NCI-H446 treated with DMSO at 0.1 percent for 48 hours (cell line): ENCODE data around the gene PPIE.

ENCODE experiments used
- DNase-seq: peaks from one replicate; lab custom pipeline; 2025; lab: John Stamatoyannopoulos, UW

PPIE gene

DNA sequence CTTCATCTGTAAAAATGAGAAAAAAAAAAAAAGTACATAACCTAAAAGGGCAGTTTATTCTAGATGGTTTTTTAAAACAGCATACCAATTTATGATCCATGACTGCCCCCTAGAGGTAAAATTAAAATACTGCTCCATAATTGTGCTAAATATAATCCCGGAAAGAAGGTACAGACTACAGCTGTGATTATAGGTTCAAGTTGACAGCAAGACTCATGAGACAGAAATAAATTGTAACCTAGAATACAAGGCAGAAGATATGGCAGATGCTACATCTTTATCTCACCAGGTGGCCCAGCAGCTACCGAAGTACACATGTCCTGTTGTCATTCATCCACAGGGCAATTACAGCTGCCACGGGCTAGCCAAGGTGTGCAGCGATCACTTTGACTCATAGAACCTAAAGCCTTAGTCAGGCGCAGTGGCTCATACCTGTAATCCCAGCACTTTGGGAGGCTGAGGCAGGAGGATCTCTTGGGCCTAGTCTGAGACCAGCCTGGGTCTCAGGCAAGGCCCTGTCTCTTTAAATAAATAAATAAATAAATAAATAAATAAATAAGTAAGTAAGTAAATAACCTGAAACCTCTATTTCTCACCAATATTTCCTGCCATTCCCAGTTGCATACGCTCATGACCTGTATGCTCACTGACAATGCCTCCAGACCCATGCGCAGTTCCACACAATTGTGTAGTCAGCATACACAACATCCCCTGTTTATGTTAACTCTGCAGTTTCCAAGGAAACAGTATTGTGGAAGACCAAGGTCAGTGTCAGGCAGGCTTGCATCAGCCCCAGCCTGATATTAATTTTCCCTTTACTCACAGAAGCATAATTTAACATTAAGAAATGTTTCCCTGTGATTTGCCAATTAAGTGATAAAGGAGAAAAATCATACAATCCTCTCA lies 18.3 kb upstream of the PPIE start:
- peak; percentile 52 for DNase-seq

DNA sequence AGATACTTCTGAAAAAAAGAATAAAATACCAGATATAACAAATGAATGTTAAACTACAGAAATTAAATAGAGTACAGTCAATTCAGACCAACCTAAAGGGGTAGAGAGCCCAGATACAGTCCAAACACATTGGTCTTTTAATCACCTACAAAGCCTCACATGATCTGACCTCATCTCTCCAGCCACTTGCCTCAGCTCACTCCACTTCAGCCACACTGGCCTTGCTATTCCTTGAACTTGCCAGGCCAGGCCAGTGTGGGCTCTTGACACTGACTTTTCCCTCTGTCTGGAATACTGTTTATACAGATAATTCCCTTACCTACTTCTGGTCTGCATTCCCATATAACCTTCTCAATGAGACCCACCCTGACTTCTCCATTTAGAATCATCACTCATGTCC lies 17.0 kb upstream of the PPIE start:
- no peak for DNase-seq

DNA sequence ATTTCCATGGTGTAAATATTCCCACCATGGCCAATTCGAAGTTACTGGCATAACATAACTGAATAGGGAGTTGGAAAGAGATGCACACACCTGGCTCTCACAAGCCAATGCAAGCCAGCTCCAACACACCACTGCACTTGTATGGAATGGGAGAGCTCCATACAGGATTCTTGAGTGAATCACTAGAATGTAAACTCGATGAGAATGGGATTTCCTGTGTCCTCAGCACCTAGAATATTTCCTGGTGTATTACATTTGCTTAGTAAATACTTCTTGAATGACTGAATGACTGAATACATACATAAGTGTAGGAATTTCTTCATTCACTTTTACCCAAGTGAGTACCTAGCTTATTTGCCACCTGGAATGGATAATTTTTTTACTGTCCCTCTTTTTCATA lies 16.2 kb upstream of the PPIE start:
- no peak for DNase-seq

DNA sequence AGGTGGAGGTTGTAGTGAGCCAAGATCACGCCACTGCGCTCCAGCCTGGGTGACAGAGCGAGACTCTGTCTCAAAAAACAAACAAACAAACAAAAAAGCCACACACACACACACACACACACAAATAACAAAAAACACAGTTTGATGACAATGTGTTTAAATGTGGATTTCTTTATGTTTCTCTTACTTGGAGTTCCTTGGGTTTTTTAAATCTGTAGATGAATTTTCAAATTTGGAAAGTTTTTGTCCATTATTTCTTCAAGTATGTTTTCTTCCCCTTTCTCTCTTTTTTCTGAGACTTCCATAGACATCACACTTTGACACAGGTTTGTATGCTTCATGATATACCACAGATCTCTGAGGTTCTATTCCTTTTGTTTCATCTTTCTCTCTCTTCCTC lies 12.1 kb upstream of the PPIE start:
- DNase-seq, result no peak

DNA sequence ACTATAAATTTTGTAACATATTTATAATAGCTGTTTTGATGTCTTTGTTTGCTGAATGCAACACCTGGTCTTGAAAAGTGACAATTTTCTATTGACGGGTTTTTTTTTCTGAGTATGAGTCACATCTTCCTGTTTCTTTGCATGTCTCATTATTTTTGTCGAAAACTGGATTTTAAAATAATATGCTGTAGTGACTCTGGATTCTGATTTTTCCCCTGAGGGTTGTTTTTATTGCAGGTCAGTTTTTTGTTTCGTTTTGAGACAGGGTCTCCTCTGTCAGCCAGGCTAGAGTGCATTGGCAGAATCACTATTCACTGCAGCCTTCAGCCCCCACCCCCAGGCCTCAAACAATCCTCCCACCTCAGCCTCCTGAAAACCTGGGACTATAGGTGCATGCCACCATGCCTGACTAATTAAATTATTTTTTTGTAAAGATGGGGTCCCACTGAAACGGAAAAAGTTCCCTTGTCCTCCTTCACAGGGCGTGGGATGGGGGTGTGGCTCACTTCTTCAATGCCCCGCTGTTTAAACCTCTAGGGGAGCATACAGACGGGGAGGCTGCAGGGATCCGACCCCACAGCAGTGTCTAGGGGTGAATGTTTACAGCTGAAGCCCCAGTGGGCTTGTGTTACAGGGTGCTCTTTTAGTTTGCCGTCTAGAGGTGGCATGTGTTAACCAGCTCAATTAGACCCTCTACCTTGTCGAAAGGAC lies 11.3 kb upstream of the PPIE start:
- DNase-seq, result no peak

DNA sequence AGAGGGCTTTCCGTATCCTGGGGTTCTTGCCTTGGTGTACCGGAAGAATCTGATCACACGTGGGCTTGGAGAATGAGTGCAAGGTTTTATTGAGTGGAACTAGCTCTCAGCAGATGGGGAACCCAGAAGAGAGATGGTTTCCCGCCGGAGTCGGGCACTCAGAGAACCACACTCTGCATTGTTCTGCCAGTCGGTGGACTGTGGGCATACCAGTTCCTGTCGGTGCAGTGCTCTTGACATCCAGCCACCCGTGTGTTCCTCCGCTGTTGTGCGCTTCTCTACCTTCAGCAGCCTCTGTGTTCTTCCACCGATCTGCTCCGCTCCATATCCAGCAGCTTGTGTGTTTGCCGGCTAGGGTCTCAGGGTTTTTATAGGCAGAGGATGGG lies 10.8 kb upstream of the PPIE start:
- DNase-seq, result no peak

DNA sequence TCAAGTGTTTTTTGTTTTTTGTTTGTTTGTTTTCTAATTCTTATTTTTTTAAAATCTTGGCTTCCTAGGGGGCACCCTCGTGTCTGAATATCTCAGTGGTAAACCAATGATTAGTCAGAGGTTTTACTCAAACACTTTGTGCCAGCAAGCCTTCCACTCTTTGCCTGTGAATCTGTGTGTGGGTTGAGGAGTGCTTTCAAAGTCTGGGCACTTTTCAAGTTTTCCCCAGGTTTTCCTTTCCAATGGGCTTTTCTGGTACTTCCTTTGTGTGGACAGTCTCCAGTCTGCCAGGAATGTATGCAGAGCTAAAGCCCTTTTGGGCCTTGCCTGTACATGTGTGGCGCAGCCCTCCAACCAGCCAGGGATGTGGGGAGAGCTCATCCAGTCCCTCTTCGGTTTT lies 9.7 kb upstream of the PPIE start:
- DNase-seq, result no peak

DNA sequence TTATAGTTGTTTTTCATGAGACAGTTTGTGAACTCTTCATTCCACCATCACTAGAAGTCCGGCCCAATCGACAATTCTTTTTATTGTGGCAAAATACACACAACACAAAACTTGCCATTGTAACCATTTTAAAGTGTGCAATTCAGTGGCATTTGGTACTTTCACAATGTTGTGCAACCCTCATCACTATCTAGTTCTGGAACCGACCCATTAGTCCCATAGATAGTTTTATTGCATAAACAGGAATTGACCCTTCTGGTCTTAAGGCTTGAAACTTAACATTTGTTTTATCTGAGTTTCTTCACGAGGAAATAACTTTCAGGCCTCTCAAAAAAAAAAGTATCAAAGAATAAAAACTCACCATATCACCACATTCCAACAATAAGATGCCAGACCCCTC lies 8.8 kb upstream of the PPIE start:
- DNase-seq, result no peak

DNA sequence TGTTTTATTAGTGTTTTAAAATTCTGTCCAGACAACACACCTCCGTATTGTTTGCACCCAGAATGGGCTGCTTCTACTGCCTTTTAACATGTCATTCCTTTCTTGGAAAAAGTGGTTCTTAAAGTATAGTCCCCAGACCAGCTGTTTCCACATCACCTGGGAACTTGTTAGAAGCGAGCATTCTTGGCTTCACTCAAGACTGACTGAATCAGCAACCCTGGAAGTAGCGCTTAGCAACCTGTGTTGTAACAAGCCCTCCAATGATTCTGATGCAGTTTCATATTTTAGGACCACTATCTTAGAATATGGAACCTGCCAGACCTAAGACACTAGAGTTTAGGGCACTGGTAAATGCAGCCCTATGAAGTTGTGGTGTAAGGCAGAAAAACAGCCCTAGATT lies 6.0 kb upstream of the PPIE start:
- no peak for DNase-seq

DNA sequence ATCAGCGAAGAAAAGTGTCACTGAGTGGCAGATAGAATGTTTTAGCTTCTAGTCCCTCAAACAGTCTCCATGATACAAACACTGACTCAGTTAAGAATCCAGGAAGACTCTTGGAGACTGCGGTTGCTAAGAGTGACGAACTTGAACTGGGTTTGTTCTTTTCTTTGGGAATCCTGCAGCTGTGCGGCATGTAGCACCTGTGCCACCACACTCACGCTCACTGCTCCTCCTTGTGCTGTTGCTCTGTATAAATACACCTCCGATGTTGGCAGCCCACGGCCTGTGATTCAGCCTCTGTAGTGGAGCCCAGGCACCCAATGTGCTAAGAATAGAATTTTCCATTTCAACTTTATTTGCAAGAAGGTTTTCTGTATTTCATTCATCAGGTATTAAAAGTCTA lies 5.5 kb upstream of the PPIE start:
- no peak for DNase-seq

DNA sequence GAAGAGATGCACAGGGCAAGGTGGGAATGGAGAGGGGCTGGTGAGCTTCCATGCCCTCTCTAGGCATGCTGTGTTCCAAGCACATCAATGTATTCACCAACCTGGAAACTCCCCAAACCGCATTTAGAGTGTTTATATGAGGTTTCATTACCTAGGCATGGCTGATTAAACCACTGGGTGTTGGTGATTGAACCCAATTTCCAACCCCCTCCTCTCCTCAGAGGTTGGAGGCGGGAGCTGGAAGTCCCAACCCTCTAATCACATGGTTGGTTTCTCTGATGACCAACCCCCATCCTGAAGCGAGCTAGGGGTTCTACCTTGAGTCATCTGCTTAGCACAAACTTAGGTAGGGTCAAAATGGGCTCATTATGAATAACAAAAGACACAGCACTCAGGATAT lies 3.0 kb upstream of the PPIE start:
- DNase-seq, result no peak

DNA sequence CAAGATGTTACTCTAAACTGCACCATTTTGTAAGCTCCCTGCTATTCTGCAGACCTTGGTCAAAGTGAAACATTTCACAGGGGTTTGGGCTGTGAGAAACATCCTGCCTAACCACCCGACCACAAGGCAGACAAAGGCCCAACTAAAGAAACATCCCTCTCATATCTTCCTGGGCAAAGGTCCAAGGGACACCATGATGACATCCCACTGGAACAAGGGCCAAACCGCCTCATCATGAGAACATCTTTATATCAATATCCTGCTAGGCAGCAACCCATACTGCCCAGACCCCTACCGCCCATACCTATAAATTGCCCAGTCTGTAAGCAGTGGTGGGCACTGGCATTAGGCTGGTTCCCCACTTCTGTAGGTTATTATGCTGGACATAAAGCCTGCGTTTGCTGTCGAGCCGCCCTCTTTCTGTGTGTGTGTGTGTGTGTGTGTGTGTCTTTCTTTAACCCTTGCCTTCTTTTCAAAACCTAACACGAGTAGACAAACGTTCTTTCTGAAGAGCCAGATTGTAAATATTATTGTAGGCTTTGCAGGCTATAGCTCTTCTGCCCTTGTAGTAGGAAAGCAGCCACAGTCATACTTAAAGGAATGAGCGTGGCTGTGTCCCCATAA lies 1.0 kb upstream of the PPIE start:
- no peak for DNase-seq

DNA sequence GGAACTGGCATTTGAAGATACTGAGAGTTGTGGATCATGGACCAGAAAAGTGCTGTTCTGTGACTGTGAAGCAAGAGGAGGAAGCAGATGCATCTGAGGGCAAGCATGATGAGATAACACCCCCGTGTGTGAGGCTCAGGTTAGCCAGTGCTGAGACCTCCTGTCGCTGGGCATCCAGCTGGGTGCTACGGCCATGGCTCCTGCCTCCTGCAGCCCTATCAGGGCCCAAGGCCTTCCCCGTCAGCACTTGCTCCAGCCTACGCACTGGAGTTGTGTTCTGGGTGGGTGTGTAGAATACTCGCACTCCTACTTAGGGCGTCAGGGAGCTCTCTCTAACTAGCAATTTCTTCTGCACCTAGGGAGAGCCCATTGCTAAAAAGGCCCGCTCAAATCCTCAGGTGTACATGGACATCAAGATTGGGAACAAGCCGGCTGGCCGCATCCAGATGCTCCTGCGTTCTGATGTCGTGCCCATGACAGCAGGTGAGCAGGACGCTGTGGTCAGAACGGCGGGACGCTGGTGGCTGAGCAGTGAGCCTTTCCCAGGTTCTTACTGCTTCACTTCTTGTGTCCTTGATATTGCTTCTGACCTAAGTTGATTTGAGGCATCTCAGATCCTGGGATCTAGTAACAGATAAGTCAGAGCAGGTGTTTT lies 6.5 kb downstream of the PPIE start:
- no peak for DNase-seq

DNA sequence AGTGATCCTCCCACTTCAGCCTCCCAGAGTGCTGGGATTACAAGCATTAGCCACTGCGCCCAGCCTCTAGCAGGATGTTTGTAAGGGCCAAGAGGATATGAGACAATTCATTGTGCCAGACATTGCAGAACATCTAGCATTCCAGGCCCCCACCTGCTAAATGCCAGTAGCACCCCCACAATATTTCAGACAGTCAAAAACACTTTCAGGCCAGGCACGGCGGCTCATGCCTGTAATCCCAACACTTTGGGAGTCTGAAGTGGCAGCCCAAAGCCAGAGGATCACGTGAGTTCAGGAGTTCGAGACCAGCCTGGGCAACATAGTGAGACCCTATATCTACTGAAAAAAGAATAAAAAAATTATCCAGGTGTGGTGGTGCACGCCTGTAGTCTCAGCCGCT lies 12.9 kb downstream of the PPIE start:
- DNase-seq, result no peak

DNA sequence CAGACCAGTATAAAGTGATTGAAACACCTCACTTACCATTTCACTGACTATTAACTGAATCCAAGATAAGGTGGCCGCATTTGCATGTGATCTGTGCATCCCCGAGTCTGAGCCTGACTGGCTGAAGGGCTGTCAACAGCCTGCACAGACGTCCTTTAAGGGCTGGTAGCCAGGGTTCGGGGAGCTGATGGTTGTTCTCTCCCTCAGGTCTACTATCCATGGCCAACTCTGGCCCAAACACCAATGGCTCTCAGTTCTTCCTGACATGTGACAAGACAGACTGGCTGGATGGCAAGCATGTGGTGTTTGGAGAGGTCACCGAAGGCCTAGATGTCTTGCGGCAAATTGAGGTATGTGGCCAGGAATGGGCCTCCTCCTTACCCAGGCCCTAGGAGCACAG lies 14.0 kb downstream of the PPIE start:
- DNase-seq, result no peak

DNA sequence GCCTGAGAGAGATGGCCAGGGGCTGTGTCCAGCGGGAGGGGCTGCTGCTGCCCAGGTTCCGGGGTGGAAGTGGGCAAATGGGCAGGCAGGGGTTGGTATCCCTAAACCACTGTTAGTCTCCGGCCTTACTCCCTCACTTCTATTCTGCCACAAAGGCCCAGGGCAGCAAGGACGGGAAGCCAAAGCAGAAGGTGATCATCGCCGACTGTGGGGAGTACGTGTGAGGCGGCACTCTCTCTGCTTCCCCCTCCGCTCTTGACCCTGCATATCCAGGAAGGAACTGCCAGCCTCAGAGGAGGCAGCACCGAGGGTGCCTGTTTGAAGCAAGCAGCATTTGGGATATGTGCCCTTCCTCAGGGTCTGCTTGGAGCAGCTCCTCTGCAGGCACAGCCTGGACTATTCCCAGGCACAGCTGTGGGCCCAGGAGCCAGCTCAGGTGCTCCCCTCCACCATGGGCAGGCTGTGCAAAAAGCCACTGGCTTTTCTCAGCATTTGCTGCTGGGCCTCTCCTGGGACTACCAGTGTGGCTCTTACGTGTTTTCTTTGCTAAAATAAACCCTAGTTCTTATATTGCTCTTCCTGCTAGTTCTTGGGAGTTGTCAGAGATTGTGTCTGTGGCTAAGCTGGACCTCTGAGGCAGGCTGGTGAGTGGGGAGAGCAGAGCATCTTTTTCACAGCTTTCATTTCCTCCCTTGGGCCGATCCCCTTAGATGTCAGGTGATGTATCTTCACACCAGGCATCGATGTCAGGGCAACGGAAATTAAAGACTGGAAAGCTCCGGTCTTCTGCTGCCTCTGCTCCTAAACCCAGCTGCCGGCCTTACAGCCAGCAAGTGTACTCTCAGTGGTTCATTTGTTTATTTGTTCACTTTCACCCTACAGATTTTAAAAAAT lies 14.7 kb downstream of the PPIE start:
- no peak for DNase-seq

DNA sequence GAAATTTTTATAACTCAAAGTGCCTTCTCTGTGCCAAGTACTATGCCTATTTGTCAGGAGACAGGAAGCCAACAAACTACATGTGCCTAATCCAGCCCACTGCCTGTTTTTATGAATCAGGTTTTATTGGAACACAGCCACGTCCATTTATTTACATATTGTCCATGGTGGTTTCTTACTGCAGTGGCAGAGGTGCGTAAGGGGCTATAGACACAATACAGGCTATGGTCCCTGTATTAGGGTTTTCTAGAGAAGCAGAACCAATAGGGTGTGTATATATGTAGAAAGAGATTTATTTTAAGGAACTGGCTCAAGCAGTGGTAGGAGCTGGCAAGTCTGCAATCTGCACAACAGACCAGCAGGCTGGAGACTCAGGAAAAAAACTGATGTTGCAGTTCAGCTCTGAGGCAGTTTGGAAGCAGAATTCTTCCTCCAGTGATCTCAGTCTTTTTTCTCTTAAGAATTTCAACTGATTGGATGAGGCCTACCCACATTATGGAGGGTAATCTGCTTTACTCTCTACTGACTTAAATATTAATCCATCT lies 15.4 kb downstream of the PPIE start:
- DNase-seq, result peak; percentile 78

DNA sequence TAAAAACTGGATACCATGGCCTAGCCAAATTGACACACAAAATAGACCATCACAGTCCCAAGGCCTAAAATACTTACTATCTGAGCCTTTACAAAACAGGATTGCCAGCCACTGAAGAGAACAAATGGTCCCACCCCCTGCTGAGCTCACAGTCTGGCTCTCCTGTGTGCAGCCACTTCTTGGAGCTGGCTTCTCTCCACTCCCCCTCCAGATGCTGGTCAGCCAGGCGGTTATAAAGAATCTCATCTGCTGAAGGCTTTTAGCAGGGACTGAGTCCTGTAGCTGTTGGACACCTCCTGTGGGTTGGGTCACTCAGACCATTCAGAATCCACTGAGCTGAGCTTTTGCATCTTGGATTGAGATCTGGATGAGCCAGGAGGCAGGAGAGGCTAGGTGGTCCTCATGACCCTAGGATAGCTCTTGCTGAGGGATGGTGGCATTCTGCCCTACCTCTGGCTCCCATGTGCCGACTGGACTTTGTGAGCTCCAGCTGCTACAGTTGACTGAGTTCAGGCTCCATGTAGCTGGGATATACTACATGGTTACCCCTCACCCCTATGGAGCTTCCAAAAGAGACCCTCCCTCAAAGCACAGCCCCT lies 16.3 kb downstream of the PPIE start:
- peak; percentile 85 for DNase-seq

DNA sequence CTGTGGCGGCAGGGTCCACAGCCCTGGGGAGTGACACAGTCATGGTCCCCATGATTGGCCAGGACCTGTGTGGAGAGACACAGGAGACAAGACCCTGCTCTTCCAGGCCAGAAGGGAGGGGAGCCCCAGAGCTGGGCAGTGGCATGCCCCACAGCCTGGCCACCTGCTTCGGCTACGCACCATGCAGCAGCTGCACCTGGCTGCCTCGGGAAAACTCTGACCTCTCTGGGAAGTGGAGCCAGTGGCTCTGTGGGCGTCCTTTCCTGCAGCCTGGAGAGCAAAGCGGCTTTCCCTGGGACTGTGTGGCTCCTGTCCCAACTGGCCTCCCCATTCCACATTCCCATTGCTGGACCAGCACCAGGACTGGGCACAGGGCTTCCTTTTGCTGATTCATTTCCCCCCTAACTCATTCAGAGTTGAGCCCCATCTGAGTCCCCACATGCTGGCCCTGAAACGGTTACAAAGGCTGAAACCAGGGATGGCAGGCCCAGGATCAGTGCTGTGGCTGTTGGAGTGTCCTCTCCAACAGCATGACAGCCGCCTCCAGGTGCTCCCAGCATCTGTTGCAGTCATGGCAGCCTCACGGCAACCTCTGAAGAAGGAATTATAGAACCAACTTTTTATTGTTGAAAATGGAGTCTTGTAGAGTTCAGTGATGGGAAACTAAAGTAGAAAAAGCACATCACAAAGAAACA lies 17.4 kb downstream of the PPIE start:
- no peak for DNase-seq

DNA sequence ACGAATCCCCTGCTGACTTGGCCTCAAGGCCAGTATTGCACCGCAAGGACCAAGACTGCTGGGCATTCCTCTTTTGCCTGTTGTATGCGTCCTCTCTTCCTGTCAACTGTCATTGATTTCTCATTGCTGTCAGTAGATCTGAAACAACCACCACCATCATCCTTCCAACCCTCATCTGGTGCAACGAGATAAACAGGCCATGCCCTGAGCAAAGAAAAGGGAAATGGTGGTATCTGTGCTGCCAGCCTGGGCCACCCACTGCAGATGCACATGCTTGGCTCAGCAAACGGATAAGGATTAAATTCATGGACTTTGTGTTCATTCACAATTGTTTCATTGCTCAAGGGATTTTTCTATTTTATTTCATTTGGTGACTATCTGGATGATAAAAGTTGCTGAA lies 18.8 kb downstream of the PPIE start:
- no peak for DNase-seq
